GM23338 (cell line): ENCODE results near the gene SND1. TPM values are rescaled to one million over a fixed set of nuclear protein-coding genes. Genes with fewer than 3 reads are reported as not detected.

Source experiments
- ATAC-seq: fragments of 200-7000 bp; cut with Tn5 transposase; 3 replicates; pipeline ENCODE4 v1.9.1; 2020
- DNase-seq: peaks from one replicate; pipeline ENCODE4 v3.0.0-alpha.2; 2015; ENCODE audit warnings: low spot score
- H2AFZ ChIP-seq: fragments of 200-600 bp; sonication (generic); 2 replicates; pipeline ENCODE4 v1.8.0; 2016; ENCODE audit warnings: antibody characterized with exemption, mild to moderate bottlenecking, moderate library complexity
- H3F3A ChIP-seq: fragments of 200-600 bp; sonication (generic); replicated peaks from 2 replicates; pipeline ENCODE4 v1.8.0; 2017; ENCODE audit warnings: antibody characterized with exemption, mixed run types, low read depth
- H3K27ac ChIP-seq: fragments of 200-600 bp; sonication (generic); 2 replicates; pipeline ENCODE4 v1.6.1; 2016; ENCODE audit warnings: low read depth
- H3K27me3 ChIP-seq: fragments of 200-600 bp; sonication (generic); 2 replicates; pipeline ENCODE4 v1.8.0; 2016; ENCODE audit warnings: mild to moderate bottlenecking, mixed run types, moderate library complexity; ENCODE audit not compliant: insufficient read depth
- H3K36me3 ChIP-seq: fragments of 200-600 bp; sonication (generic); 2 replicates; pipeline ENCODE4 v1.8.0; 2016; ENCODE audit warnings: mild to moderate bottlenecking; ENCODE audit not compliant: insufficient read depth
- H3K4me1 ChIP-seq: fragments of 200-600 bp; sonication (generic); 2 replicates; pipeline ENCODE4 v1.8.0; 2016; ENCODE audit warnings: mild to moderate bottlenecking, moderate library complexity; ENCODE audit not compliant: insufficient read depth
- H3K4me2 ChIP-seq: fragments of 200-600 bp; sonication (generic); 2 replicates; pipeline ENCODE4 v1.7.1; 2017; ENCODE audit warnings: mixed run types
- H3K4me3 ChIP-seq: fragments of 200-600 bp; sonication (generic); 2 replicates; pipeline ENCODE4 v1.6.1; 2016; ENCODE audit warnings: mixed run types
- H3K79me2 ChIP-seq: fragments of 200-600 bp; sonication (generic); replicated peaks from 2 replicates; pipeline ENCODE4 v1.8.0; 2017; ENCODE audit warnings: mild to moderate bottlenecking; ENCODE audit not compliant: insufficient read depth
- H3K9me2 ChIP-seq: fragments of 200-600 bp; sonication (generic); 2 replicates; pipeline ENCODE4 v1.8.0; 2017; ENCODE audit not compliant: insufficient read depth
- H4K20me1 ChIP-seq: fragments of 200-600 bp; sonication (generic); replicated peaks from 2 replicates; pipeline ENCODE4 v1.8.0; 2017; ENCODE audit warnings: mild to moderate bottlenecking; ENCODE audit not compliant: insufficient read depth
- H3K27ac Mint-ChIP-seq: 2 replicates; pipeline ENCODE4 v1.8.0; 2020; ENCODE audit warnings: inconsistent platforms, mild to moderate bottlenecking, moderate library complexity, mixed read lengths
- H3K27me3 Mint-ChIP-seq: 3 replicates; pipeline ENCODE4 v1.8.0; 2022; ENCODE audit warnings: low read depth, mild to moderate bottlenecking, moderate library complexity, mixed read lengths, inconsistent platforms; ENCODE audit not compliant: insufficient read depth, poor library complexity
- H3K36me3 Mint-ChIP-seq: 3 replicates; pipeline ENCODE4 v1.8.0; 2021; ENCODE audit warnings: low read depth, mild to moderate bottlenecking, inconsistent platforms, moderate library complexity, mixed read lengths
- H3K4me1 Mint-ChIP-seq: 3 replicates; pipeline ENCODE4 v1.8.0; 2020; ENCODE audit warnings: mild to moderate bottlenecking, inconsistent platforms, mixed read lengths
- H3K4me3 Mint-ChIP-seq: 3 replicates; pipeline ENCODE4 v1.8.0; 2021; ENCODE audit warnings: moderate library complexity, mild to moderate bottlenecking, inconsistent platforms, mixed read lengths
- H3K9me3 Mint-ChIP-seq: 3 replicates; pipeline ENCODE4 v1.8.0; 2020; ENCODE audit warnings: moderate library complexity, mild to moderate bottlenecking, inconsistent platforms, mixed read lengths
- CREB1 ChIP-seq: fragments of 250-450 bp; sonication (Bioruptor Pico); IDR thresholded peaks from 2 replicates; pipeline ENCODE4 v1.5.0; 2020; ENCODE audit warnings: low read depth, mild to moderate bottlenecking, moderate library complexity
- EZH2 ChIP-seq: fragments of 200-600 bp; sonication (generic); IDR thresholded peaks from one replicate; pipeline ENCODE4 v1.8.0; 2017; ENCODE audit warnings: antibody characterized with exemption, mild to moderate bottlenecking, low read depth; ENCODE audit not compliant: unreplicated experiment
- JUNB ChIP-seq: IDR thresholded peaks from one replicate; pipeline ENCODE4 v1.6.1; 2016; ENCODE audit warnings: antibody characterized with exemption; ENCODE audit not compliant: unreplicated experiment
- POLR2AphosphoS5 ChIP-seq: IDR thresholded peaks from 2 replicates; pipeline ENCODE4 v1.6.1; 2016; ENCODE audit warnings: antibody characterized with exemption, low read depth
- ZNF114 ChIP-seq: fragments of 250-450 bp; sonication (Bioruptor Pico); IDR thresholded peaks from 2 replicates; pipeline ENCODE4 v1.5.0; 2020; ENCODE audit warnings: mild to moderate bottlenecking, moderate library complexity
- ZNF331 ChIP-seq: fragments of 250-450 bp; sonication (Bioruptor Pico); IDR thresholded peaks from 2 replicates; pipeline ENCODE4 v1.5.0; 2020; ENCODE audit warnings: low read depth, mild to moderate bottlenecking, moderate library complexity
- polyA plus RNA-seq: library from polyadenylated mRNA; unstranded; fragments of >200 nt; fragmentation: Nextera tagmentation; extraction: Ambion mirVana; gene quantifications from 2 replicates; pipeline ENCODE4 v1.2.1, GENCODE V29; 2016
- total RNA-seq: library from RNA; depleted of rRNA; stranded (reverse); fragments of >200 nt; shearing (Covaris generic); gene quantifications from 2 replicates; pipeline ENCODE4 v1.2.3, GENCODE V29; 2014
- TF ChIP-seq, protein P1 (sequence below): fragments of 250-450 bp; sonication (Bioruptor Pico); IDR thresholded peaks from 2 replicates; pipeline ENCODE4 v1.5.0; 2020; ENCODE audit warnings: mild to moderate bottlenecking, moderate library complexity

The SND1 gene
- total and polyA plus RNA-seq, 2 experiments from 2014 or later, result 107 to 254 TPM

GRCh38 chr7:127879942-127880341, 227.9 kb downstream of the SND1 start:
- Histone ChIP-seq H3K9me2 (no peaks in the 10 kb centered on the region), H3K4me2 (no peak overlapping the region), H2AFZ (no peak overlapping the region), H3K4me3 (no peak overlapping the region), H3K79me2 (peaks cover 58% of the 10 kb centered on the region), H3K27me3 (no peaks in the 10 kb centered on the region), H3F3A (no peaks in the 10 kb centered on the region), H3K4me1 (peaks cover 15% of the 10 kb centered on the region), H3K27ac (no peak overlapping the region), H4K20me1 (peaks cover 15% of the 10 kb centered on the region), H3K36me3 (no peaks in the 10 kb centered on the region)
- TF ChIP-seq, protein P1, sequence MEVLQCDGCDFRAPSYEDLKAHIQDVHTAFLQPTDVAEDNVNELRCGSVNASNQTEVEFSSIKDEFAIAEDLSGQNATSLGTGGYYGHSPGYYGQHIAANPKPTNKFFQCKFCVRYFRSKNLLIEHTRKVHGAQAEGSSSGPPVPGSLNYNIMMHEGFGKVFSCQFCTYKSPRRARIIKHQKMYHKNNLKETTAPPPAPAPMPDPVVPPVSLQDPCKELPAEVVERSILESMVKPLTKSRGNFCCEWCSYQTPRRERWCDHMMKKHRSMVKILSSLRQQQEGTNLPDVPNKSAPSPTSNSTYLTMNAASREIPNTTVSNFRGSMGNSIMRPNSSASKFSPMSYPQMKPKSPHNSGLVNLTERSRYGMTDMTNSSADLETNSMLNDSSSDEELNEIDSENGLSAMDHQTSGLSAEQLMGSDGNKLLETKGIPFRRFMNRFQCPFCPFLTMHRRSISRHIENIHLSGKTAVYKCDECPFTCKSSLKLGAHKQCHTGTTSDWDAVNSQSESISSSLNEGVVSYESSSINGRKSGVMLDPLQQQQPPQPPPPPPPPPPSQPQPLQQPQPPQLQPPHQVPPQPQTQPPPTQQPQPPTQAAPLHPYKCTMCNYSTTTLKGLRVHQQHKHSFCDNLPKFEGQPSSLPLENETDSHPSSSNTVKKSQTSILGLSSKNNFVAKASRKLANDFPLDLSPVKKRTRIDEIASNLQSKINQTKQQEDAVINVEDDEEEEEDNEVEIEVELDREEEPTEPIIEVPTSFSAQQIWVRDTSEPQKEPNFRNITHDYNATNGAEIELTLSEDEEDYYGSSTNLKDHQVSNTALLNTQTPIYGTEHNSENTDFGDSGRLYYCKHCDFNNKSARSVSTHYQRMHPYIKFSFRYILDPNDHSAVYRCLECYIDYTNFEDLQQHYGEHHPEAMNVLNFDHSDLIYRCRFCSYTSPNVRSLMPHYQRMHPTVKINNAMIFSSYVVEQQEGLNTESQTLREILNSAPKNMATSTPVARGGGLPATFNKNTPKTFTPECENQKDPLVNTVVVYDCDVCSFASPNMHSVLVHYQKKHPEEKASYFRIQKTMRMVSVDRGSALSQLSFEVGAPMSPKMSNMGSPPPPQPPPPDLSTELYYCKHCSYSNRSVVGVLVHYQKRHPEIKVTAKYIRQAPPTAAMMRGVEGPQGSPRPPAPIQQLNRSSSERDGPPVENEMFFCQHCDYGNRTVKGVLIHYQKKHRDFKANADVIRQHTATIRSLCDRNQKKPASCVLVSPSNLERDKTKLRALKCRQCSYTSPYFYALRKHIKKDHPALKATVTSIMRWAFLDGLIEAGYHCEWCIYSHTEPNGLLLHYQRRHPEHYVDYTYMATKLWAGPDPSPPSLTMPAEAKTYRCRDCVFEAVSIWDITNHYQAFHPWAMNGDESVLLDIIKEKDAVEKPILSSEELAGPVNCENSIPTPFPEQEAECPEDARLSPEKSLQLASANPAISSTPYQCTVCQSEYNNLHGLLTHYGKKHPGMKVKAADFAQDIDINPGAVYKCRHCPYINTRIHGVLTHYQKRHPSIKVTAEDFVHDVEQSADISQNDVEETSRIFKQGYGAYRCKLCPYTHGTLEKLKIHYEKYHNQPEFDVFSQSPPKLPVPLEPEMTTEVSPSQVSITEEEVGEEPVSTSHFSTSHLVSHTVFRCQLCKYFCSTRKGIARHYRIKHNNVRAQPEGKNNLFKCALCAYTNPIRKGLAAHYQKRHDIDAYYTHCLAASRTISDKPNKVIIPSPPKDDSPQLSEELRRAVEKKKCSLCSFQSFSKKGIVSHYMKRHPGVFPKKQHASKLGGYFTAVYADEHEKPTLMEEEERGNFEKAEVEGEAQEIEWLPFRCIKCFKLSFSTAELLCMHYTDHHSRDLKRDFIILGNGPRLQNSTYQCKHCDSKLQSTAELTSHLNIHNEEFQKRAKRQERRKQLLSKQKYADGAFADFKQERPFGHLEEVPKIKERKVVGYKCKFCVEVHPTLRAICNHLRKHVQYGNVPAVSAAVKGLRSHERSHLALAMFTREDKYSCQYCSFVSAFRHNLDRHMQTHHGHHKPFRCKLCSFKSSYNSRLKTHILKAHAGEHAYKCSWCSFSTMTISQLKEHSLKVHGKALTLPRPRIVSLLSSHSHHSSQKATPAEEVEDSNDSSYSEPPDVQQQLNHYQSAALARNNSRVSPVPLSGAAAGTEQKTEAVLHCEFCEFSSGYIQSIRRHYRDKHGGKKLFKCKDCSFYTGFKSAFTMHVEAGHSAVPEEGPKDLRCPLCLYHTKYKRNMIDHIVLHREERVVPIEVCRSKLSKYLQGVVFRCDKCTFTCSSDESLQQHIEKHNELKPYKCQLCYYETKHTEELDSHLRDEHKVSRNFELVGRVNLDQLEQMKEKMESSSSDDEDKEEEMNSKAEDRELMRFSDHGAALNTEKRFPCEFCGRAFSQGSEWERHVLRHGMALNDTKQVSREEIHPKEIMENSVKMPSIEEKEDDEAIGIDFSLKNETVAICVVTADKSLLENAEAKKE, result no peak
- TF ChIP-seq ZNF114 (CRISPR knock-in tag), result no peak
- no peak for TF ChIP-seq EZH2
- TF ChIP-seq CREB1 (CRISPR knock-in tag), result no peak
- TF ChIP-seq ZNF331 (CRISPR knock-in tag), result no peak
- no peaks in the 10 kb centered on the region for H3K36me3 Mint-ChIP-seq
- H3K4me3 Mint-ChIP-seq, result no peak overlapping the region
- no peaks in the 10 kb centered on the region for H3K9me3 Mint-ChIP-seq
- ATAC-seq, result no peak
- DNase-seq, result no peak
- H3K27ac Mint-ChIP-seq, result no peak overlapping the region
- peaks cover 22% of the 10 kb centered on the region for H3K4me1 Mint-ChIP-seq
- H3K27me3 Mint-ChIP-seq, result no peaks in the 10 kb centered on the region

DNA sequence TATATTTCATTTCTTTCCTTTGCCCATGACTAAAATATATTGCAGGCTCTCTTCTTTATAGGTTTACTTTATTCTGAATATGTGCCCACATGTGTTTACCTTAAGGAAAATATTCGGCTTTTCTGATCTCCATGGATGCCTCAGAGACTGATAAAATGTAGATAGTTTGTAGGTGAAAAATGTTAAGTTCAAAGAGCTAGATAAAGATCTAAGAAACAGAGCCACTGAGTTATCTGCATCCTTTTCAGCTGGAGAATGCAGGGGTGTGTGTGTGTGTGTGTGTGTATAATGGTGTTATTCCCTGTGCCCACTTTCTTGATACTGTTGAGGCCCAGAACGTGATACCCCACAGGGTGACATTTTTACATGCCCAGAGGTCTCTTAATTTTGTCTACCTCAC, 228.5 kb downstream of the SND1 start:
- no peaks in the 10 kb centered on the region for H3F3A ChIP-seq
- Mint-ChIP-seq H3K27me3 (no peaks in the 10 kb centered on the region), H3K4me3 (no peak overlapping the region), H3K27ac (no peak overlapping the region), H3K4me1 (peaks cover 22% of the 10 kb centered on the region), H3K9me3 (no peaks in the 10 kb centered on the region), H3K36me3 (no peaks in the 10 kb centered on the region)
- no peak overlapping the region for H3K4me2 ChIP-seq
- DNase-seq (no peak), ATAC-seq (no peak)
- no peak overlapping the region for H2AFZ ChIP-seq
- no peaks in the 10 kb centered on the region for H3K9me2 ChIP-seq
- H3K4me1 ChIP-seq, result peaks cover 20% of the 10 kb centered on the region
- no peak overlapping the region for H3K4me3 ChIP-seq
- no peak overlapping the region for H3K27ac ChIP-seq
- H3K27me3 ChIP-seq, result no peaks in the 10 kb centered on the region
- no peaks in the 10 kb centered on the region for H3K36me3 ChIP-seq
- peaks cover 15% of the 10 kb centered on the region for H4K20me1 ChIP-seq
- H3K79me2 ChIP-seq, result peaks cover 62% of the 10 kb centered on the region
- TF ChIP-seq POLR2AphosphoS5, result no peak
- TF ChIP-seq, protein P1, result no peak
- TF ChIP-seq ZNF331 (CRISPR knock-in tag), result no peak
- TF ChIP-seq JUNB, result no peak
